Effector memory CD8-positive, alpha-beta T cell (primary cell): ENCODE measurements around the gene CADM4.

ENCODE experiments used
- ATAC-seq: fragments of 150-1000 bp; cut with Tn5 transposase; replicated peaks from 2 replicates; pipeline ENCODE4 v1.10.0; 2021; ENCODE audit warnings: mild to moderate bottlenecking, moderate library complexity
- DNase-seq, 3 experiments: peaks; one replicate each; pipeline ENCODE4 v3.0.0; 2021
- H3K27ac Mint-ChIP-seq, 2 donors: one replicate each; pipeline ENCODE4 v1.8.0; 2022; ENCODE audit warnings: mild to moderate bottlenecking in 2 of 2, mixed read lengths in 2 of 2, moderate library complexity in 2 of 2
- H3K27me3 Mint-ChIP-seq, 2 donors: one replicate each; pipeline ENCODE4 v1.8.0; 2022; ENCODE audit warnings: mixed read lengths in 2 of 2
- H3K36me3 Mint-ChIP-seq: one replicate; pipeline ENCODE4 v1.8.0; 2022; ENCODE audit warnings: mild to moderate bottlenecking, moderate library complexity, mixed read lengths; ENCODE audit not compliant: insufficient read depth
- H3K4me1 Mint-ChIP-seq, 2 donors: one replicate each; pipeline ENCODE4 v1.8.0; 2022; ENCODE audit warnings: low read depth in 2 of 2, mixed read lengths in 2 of 2
- H3K4me3 Mint-ChIP-seq, 2 donors: one replicate each; pipeline ENCODE4 v1.8.0; 2022; ENCODE audit warnings: mild to moderate bottlenecking in 2 of 2, mixed read lengths in 2 of 2, moderate library complexity in 2 of 2
- H3K9me3 Mint-ChIP-seq, 2 donors: one replicate each; pipeline ENCODE4 v1.8.0; 2022; ENCODE audit warnings: mixed read lengths in 2 of 2

CADM4 gene

GRCh38 chr19:43620061-43621001 is 19.3 kb downstream of the CADM4 start:
- ATAC-seq (no peak), DNase-seq (peak in 2 of 3 experiments; percentile 73)
- peaks cover 4% of the 10 kb centered on the region for H3K36me3 Mint-ChIP-seq
- H3K4me1 Mint-ChIP-seq: peaks cover 20 to 26% of the 10 kb centered on the region in 2 donors
- peak overlapping the region; percentile 98 for H3K4me3 Mint-ChIP-seq
- H3K9me3 Mint-ChIP-seq: no peaks in the 10 kb centered on the region
- H3K27me3 Mint-ChIP-seq: no peaks in the 10 kb centered on the region
- H3K27ac Mint-ChIP-seq: peak overlapping the region; percentile 94 to 95

- H3K4me1 Mint-ChIP-seq: peaks cover 23 to 26% of the 10 kb centered on the region in 2 donors
- H3K9me3 Mint-ChIP-seq: no peaks in the 10 kb centered on the region
- peak within 1 kb of the TSS; percentile 94 to 95 for H3K27ac Mint-ChIP-seq
- H3K36me3 Mint-ChIP-seq: peaks cover 4% of the 10 kb centered on the region
- no peaks in the 10 kb centered on the region for H3K27me3 Mint-ChIP-seq
- DNase-seq (peak; percentile 75 to 84 (median 79)), ATAC-seq (peak; percentile 86)
- peak within 1 kb of the TSS; percentile 98 for H3K4me3 Mint-ChIP-seq
Measured at GRCh38 chr19:43619262-43620060, 20.2 kb downstream of the CADM4 start, which contains the start of gene ZNF428. Gene ZNF428, minus strand, starts transcription at chr19:43619629. Its CDS starts 5,325 bp downstream, at chr19:43614304.

GRCh38 chr19:43618921-43619261 is 20.8 kb downstream of the CADM4 start:
- Mint-ChIP-seq H3K4me3 (peak overlapping the region; percentile 98), H3K4me1 (peaks cover 28 to 30% of the 10 kb centered on the region in 2 donors), H3K9me3 (no peaks in the 10 kb centered on the region), H3K27me3 (no peaks in the 10 kb centered on the region), H3K27ac (peak overlapping the region; percentile 94 to 95), H3K36me3 (peaks cover 1% of the 10 kb centered on the region)
- DNase-seq: peak in 1 of 3 experiments; percentile 14
- peak; percentile 21 for ATAC-seq

- no peak for DNase-seq
- Mint-ChIP-seq H3K27ac (peak overlapping the region in 1 of 2 donors; percentile 70), H3K9me3 (no peaks in the 10 kb centered on the region), H3K4me3 (no peak overlapping the region), H3K27me3 (no peaks in the 10 kb centered on the region), H3K4me1 (peaks cover 34 to 38% of the 10 kb centered on the region in 2 donors), H3K36me3 (peaks cover 12% of the 10 kb centered on the region)
- ATAC-seq: no peak
Measured at GRCh38 chr19:43616954-43617353, 22.7 kb downstream of the CADM4 start.

- Mint-ChIP-seq H3K27me3 (no peaks in the 10 kb centered on the region), H3K4me3 (no peak overlapping the region), H3K27ac (peak overlapping the region in 1 of 2 donors; percentile 70), H3K9me3 (no peaks in the 10 kb centered on the region), H3K4me1 (peaks cover 36 to 43% of the 10 kb centered on the region in 2 donors), H3K36me3 (peaks cover 12% of the 10 kb centered on the region)
- no peak for ATAC-seq
- no peak for DNase-seq
Measured at GRCh38 chr19:43616306-43616705, 23.3 kb downstream of the CADM4 start.

GRCh38 chr19:43612374-43612773 is 27.3 kb downstream of the CADM4 start:
- Mint-ChIP-seq H3K4me3 (no peak overlapping the region), H3K27me3 (no peaks in the 10 kb centered on the region), H3K36me3 (peaks cover 18% of the 10 kb centered on the region), H3K4me1 (peaks cover 19 to 30% of the 10 kb centered on the region in 2 donors), H3K9me3 (no peaks in the 10 kb centered on the region), H3K27ac (peak overlapping the region; percentile 76 to 86)
- no peak for ATAC-seq
- DNase-seq: no peak

GRCh38 chr19:43611788-43612187 is 27.9 kb downstream of the CADM4 start, which contains the start of gene SRRM5:
Gene SRRM5, plus strand, starts transcription at chr19:43612088. Its CDS starts 34 bp downstream, at chr19:43612122.
- Mint-ChIP-seq H3K27me3 (no peaks in the 10 kb centered on the region), H3K36me3 (peaks cover 18% of the 10 kb centered on the region), H3K4me3 (no peak within 1 kb of the TSS), H3K27ac (peak within 1 kb of the TSS; percentile 76 to 86), H3K9me3 (no peaks in the 10 kb centered on the region), H3K4me1 (peaks cover 19 to 35% of the 10 kb centered on the region in 2 donors)
- ATAC-seq (no peak), DNase-seq (no peak)

GRCh38 chr19:43610493-43610892 is 29.2 kb downstream of the CADM4 start:
- Mint-ChIP-seq H3K27me3 (no peaks in the 10 kb centered on the region), H3K27ac (peak overlapping the region in 1 of 2 donors; percentile 86), H3K36me3 (peaks cover 19% of the 10 kb centered on the region), H3K4me3 (no peak overlapping the region), H3K4me1 (peaks cover 16 to 31% of the 10 kb centered on the region in 2 donors), H3K9me3 (no peaks in the 10 kb centered on the region)
- DNase-seq: no peak
- no peak for ATAC-seq

GRCh38 chr19:43609872-43610271 is 29.8 kb downstream of the CADM4 start:
- H3K36me3 Mint-ChIP-seq: peaks cover 25% of the 10 kb centered on the region
- H3K27ac Mint-ChIP-seq: peak overlapping the region in 1 of 2 donors; percentile 86

GRCh38 chr19:43607238-43608205 is 32.1 kb downstream of the CADM4 start:
- Mint-ChIP-seq H3K27ac (peak overlapping the region in 1 of 2 donors; percentile 81), H3K36me3 (peaks cover 16% of the 10 kb centered on the region), H3K27me3 (no peaks in the 10 kb centered on the region), H3K4me3 (no peak overlapping the region), H3K9me3 (no peaks in the 10 kb centered on the region), H3K4me1 (peaks cover 4 to 23% of the 10 kb centered on the region in 2 donors)
- DNase-seq: no peak
- no peak for ATAC-seq

More at GRCh38 chr19:43609872-43610271, 29.8 kb downstream of the CADM4 start:
- peaks cover 15 to 30% of the 10 kb centered on the region in 2 donors for H3K4me1 Mint-ChIP-seq
- no peaks in the 10 kb centered on the region for H3K27me3 Mint-ChIP-seq
- ATAC-seq: no peak
- H3K4me3 Mint-ChIP-seq: no peak overlapping the region
- no peaks in the 10 kb centered on the region for H3K9me3 Mint-ChIP-seq
- DNase-seq: no peak

- no peak overlapping the region for H3K4me3 Mint-ChIP-seq
- peaks cover under 1 to 18% of the 10 kb centered on the region in 2 donors for H3K4me1 Mint-ChIP-seq
- no peaks in the 10 kb centered on the region for H3K9me3 Mint-ChIP-seq
- no peaks in the 10 kb centered on the region for H3K27me3 Mint-ChIP-seq
- DNase-seq: no peak
- H3K36me3 Mint-ChIP-seq: peaks cover 20% of the 10 kb centered on the region
- peak overlapping the region in 1 of 2 donors; percentile 81 for H3K27ac Mint-ChIP-seq
- ATAC-seq: no peak
Measured at GRCh38 chr19:43606569-43607229, 33.0 kb downstream of the CADM4 start.
